Psoas muscle (tissue), 8 donors: Measurements from ENCODE around the gene C2CD2L. TPM values are rescaled to one million over a fixed set of nuclear protein-coding genes. Genes with fewer than 3 reads are reported as not detected.
"Not testable (repeated sequence)": the region's sequence is repeated elsewhere in the genome, so short reads cannot be mapped to it uniquely, and the experiment has no call there.

Source experiments
- ATAC-seq, 4 donors: fragments of 200-7000 bp; cut with Tn5 transposase; one replicate each; pipeline ENCODE4 v1.9.1; 2020; ENCODE audit warnings: moderate library complexity in 3 of 4, mild to moderate bottlenecking in 2 of 4
- DNase-seq, 2 donors: peaks; one replicate each; pipeline ENCODE4 v3.0.0-alpha.2; 2020
- H3K27ac ChIP-seq: fragments of 200-600 bp; one replicate; pipeline ENCODE4 v1.8.0; 2022
- H3K27me3 ChIP-seq, 3 donors: fragments of 200-600 bp in 1 of 3; one replicate each; pipeline versions ENCODE4 v1.6.1 to v1.8.0; 2013 to 2022; ENCODE audit warnings: low read length in 2 of 3, mild to moderate bottlenecking in 2 of 3, moderate library complexity in 1 of 3; ENCODE audit not compliant: insufficient read depth in 3 of 3
- H3K36me3 ChIP-seq, 2 donors: fragments of 200-600 bp in 1 of 2; one replicate each; pipeline versions ENCODE4 v1.6.1 to v1.8.0; 2013 to 2022; ENCODE audit warnings: low read depth in 1 of 2, mild to moderate bottlenecking in 1 of 2, moderate library complexity in 1 of 2; ENCODE audit not compliant: insufficient read depth in 1 of 2
- H3K4me1 ChIP-seq: fragments of 200-600 bp; one replicate; pipeline ENCODE4 v1.8.0; 2022
- H3K4me3 ChIP-seq: fragments of 200-600 bp; one replicate; pipeline ENCODE4 v1.8.0; 2022; ENCODE audit warnings: mild to moderate bottlenecking
- H3K9me3 ChIP-seq: fragments of 200-600 bp; one replicate; pipeline ENCODE4 v1.8.0; 2022
- WGBS, 3 donors: extraction: QIAGEN DNeasy Blood & Tissue Kit; methylation state at CpG; one replicate each; pipeline versions ENCODE4 v1.1.6 to v1.1.7; 2013; 5-methylcytosine and 5-hydroxymethylcytosine counted together
- intact Hi-C, 2 donors: fragments of 100-400 bp; cut with DNase I; formaldehyde crosslinking; loops; one replicate each; pipeline versions ENCODE4 v1.11.0 to v1.14.2; 2022
- polyA plus RNA-seq, 3 donors: library from polyadenylated mRNA; stranded (reverse); fragments of 200-250 nt; gene quantifications; one replicate each; pipeline ENCODE4 v1.2.3, GENCODE V29; 2013
- total RNA-seq, 4 donors: library from RNA; stranded (reverse); fragmentation: NEBNext Ultra II Directional in 2 of 4; extraction: Animal tissue kit (Norgen Biotek cat#: 25700) in 2 of 4; gene quantifications; one replicate each; pipeline versions ENCODE4 v1.2.1 to v1.2.4, GENCODE V29; 2021 to 2023
- TF ChIP-seq, protein P1 (sequence below): fragments of 200-600 bp; IDR thresholded peaks from one replicate; pipeline ENCODE4 v1.8.0; 2022; ENCODE audit warnings: antibody characterized with exemption
- donor health status: healthy with polysubstance abuse.
- donor health status: DM: no; HTN: no; CAD: no; lungs with moderate emphysema.
- donor health status: Bipolar disorder and iron deficiency.
- donor health status: healthy.
- donor health status: DM: yes; HTN: yes; CAD: no.
- donor health status: DM: no; HTN: no; CAD: no.
- donor health status: DM: no; HTN: no; CAD: no.
- donor health status: DM: yes; HTN: yes; CAD: no.

Gene C2CD2L
- total and polyA plus RNA-seq, 7 donors = 10.9 to 28.7 (median 15.2) TPM

GRCh38 chr11:119099711-119100110 lies 7.4 kb upstream of the C2CD2L start:
- Histone ChIP-seq H3K9me3 (no peaks in the 10 kb centered on the region), H3K4me1 (peaks cover 27% of the 10 kb centered on the region), H3K27me3 (no peaks in the 10 kb centered on the region), H3K4me3 (no peak overlapping the region), H3K27ac (no peak overlapping the region), H3K36me3 (peaks cover 4 to 33% of the 10 kb centered on the region in 2 donors)
- DNase-seq (no peak), ATAC-seq (no peak)
- intact Hi-C loops = loop anchor here in 1 of 2 donors (5.0 kb wide), 1 partner anchor 98 kb away; no protein-coding TSS in a partner anchor
- WGBS, 3 donors = 76 to 80% (median 79%) methylated on average over 6 of the region's 6 CpGs
- TF ChIP-seq, protein P1, sequence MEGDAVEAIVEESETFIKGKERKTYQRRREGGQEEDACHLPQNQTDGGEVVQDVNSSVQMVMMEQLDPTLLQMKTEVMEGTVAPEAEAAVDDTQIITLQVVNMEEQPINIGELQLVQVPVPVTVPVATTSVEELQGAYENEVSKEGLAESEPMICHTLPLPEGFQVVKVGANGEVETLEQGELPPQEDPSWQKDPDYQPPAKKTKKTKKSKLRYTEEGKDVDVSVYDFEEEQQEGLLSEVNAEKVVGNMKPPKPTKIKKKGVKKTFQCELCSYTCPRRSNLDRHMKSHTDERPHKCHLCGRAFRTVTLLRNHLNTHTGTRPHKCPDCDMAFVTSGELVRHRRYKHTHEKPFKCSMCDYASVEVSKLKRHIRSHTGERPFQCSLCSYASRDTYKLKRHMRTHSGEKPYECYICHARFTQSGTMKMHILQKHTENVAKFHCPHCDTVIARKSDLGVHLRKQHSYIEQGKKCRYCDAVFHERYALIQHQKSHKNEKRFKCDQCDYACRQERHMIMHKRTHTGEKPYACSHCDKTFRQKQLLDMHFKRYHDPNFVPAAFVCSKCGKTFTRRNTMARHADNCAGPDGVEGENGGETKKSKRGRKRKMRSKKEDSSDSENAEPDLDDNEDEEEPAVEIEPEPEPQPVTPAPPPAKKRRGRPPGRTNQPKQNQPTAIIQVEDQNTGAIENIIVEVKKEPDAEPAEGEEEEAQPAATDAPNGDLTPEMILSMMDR = no peak

DNA sequence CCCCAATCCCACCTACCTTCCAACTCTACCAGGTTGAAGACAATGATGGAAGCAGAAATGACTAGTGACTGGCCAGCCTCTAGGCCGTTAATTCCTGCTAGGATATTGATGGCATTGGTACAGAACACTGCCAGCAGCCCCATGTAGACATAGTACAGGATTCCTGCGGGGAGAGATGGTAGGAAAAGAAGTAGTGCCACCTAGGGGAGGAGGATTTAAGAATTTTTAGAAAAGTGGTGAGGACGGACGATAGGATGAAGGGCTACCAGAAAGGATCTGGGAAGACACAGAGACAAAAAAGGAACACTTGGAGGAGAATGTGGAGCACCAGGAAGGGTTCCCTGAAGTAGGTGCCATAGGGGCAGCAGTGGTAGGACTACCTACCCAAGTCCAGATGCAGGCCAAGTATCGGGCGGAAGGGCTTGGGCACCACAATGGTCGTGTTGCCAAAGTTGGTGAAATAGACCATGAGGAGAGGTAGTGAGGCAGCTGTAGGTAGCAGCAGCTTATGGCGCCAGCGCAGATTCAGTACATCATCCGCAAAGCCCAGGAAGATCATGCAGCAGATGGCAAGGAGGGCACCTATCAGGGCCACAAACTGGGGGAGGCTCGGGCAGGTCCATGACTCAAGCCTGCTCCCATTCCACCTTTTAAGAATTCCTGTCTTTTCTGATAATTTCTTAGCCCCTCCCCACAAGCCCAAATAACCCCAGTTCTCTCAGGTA lies 6.7 kb upstream of the C2CD2L start:
- peaks cover 4 to 33% of the 10 kb centered on the region in 2 donors for H3K36me3 ChIP-seq
- no peaks in the 10 kb centered on the region for H3K27me3 ChIP-seq
- intact Hi-C loops = loop anchor here in 1 of 2 donors (5.0 kb wide), 1 partner anchor 97 kb away; no protein-coding TSS in a partner anchor
- ATAC-seq (no peak), DNase-seq (no peak)
- H3K4me3 ChIP-seq = peak overlapping the region; percentile 97
- no peak overlapping the region for H3K27ac ChIP-seq
- H3K4me1 ChIP-seq = peaks cover 27% of the 10 kb centered on the region
- WGBS, 3 donors = 52 to 57% (median 52%) methylated on average over 11 of the region's 11 CpGs
- TF ChIP-seq, protein P1 = no peak
- H3K9me3 ChIP-seq = no peaks in the 10 kb centered on the region

- Histone ChIP-seq H3K9me3 (no peaks in the 10 kb centered on the region), H3K27me3 (no peaks in the 10 kb centered on the region), H3K4me3 (peak overlapping the region; percentile 97), H3K4me1 (peaks cover 24% of the 10 kb centered on the region), H3K27ac (peak overlapping the region; percentile 90), H3K36me3 (peaks cover 4 to 33% of the 10 kb centered on the region in 2 donors)
- ATAC-seq = peak; percentile 36 to 58 (median 40)
- no peak for DNase-seq
- TF ChIP-seq, protein P1 = peak; percentile 8
- intact Hi-C loops = loop anchor here in 1 of 2 donors (5.0 kb wide), 1 partner anchor 96 kb away; no protein-coding TSS in a partner anchor
- WGBS, 3 donors = 1 to 2% (median 1%) methylated on average over 29 of the region's 29 CpGs
Observed at GRCh38 chr11:119100994-119101758, 6.0 kb upstream of the C2CD2L start.

DNA sequence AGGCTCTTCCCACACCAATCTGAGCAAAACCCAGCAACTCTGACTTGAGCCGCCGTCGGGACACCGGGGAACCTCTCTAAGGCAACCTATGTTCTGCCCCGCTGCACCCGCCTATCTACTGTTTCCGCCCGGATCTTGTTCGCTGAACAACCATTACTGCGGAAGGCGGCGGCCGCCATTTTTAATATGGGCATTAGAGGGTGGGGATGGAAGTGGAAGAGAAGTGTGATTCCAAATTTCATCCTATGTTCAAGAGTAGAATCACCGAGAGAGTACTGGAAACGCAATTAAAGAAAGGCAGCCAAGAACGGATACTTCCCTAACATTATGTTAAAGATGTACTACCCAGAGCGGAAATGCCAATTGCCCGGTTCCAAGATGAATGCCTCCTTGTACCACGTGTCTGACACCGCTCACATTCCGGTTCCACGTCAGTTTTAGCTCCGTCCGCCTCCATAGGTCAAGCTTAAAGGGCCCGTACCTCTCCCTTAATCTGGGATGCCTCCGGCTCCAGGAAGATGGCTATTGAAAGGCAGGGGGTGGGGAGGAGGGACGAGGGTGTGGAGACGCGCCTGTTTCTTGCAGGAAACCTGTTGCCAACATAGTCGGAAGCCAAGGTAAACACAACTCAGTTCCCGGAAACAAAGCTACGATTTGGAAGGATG lies 5.3 kb upstream of the C2CD2L start, which contains the start of gene DPAGT1:
Gene DPAGT1 (minus strand): TSS at position 95 of the 665 bp plus-strand sequence. CDS start 198 bp downstream, outside the sequence.
- H3K4me3 ChIP-seq = peak within 1 kb of the TSS; percentile 97
- ATAC-seq = peak; percentile 95 to 96 (median 96)
- peaks cover 4 to 27% of the 10 kb centered on the region in 2 donors for H3K36me3 ChIP-seq
- TF ChIP-seq, protein P1 = no peak
- intact Hi-C loops = loop anchor here in 1 of 2 donors (5.0 kb wide), 1 partner anchor 95 kb away; no protein-coding TSS in a partner anchor
- DNase-seq = peak; percentile 84 to 90
- H3K4me1 ChIP-seq = peaks cover 31% of the 10 kb centered on the region
- peak within 1 kb of the TSS; percentile 90 for H3K27ac ChIP-seq
- 0 to 1% (median 0%) methylated on average over 32 of the region's 32 CpGs for WGBS, 3 donors
- no peaks in the 10 kb centered on the region for H3K27me3 ChIP-seq
- no peaks in the 10 kb centered on the region for H3K9me3 ChIP-seq

- not testable (repeated sequence) for H3K9me3 ChIP-seq, DNase-seq, ATAC-seq, H3K27me3 ChIP-seq
- WGBS, 3 donors = 79 to 80% (median 80%) methylated on average over 18 of the region's 18 CpGs
- intact Hi-C loops = loop anchor here in 1 of 2 donors (5.0 kb wide), 1 partner anchor 94 kb away; no protein-coding TSS in a partner anchor
- Histone ChIP-seq H3K36me3 (peaks cover 0 to 13% of the 10 kb centered on the region in 2 donors), H3K27ac (peak overlapping the region; percentile 90), H3K4me3 (peak overlapping the region; percentile 97), H3K4me1 (peaks cover 32% of the 10 kb centered on the region)
Observed at GRCh38 chr11:119103161-119103664, 3.9 kb upstream of the C2CD2L start.
